ENCODE results near the gene AGK.

DNA sequence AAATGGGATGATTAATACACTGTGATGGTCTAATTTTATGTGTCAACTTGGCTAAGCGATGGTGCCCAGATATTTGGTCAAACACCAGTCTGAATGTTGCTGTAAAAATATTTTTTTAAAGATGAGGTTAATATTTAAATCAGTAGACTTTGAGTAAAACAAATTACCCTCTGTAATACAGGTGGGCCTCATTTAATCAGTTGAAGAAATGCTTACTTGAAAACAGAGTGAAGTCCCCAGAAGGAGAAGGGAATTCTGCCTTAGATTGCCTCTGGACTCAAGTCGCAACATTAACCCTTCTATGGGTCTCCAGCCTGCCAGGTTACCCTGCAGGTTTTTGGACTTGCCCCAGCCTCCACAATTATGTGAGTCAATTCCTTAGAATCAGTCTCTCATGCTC lies 49.8 kb upstream of the AGK start:
- TF ChIP-seq, protein P1, sequence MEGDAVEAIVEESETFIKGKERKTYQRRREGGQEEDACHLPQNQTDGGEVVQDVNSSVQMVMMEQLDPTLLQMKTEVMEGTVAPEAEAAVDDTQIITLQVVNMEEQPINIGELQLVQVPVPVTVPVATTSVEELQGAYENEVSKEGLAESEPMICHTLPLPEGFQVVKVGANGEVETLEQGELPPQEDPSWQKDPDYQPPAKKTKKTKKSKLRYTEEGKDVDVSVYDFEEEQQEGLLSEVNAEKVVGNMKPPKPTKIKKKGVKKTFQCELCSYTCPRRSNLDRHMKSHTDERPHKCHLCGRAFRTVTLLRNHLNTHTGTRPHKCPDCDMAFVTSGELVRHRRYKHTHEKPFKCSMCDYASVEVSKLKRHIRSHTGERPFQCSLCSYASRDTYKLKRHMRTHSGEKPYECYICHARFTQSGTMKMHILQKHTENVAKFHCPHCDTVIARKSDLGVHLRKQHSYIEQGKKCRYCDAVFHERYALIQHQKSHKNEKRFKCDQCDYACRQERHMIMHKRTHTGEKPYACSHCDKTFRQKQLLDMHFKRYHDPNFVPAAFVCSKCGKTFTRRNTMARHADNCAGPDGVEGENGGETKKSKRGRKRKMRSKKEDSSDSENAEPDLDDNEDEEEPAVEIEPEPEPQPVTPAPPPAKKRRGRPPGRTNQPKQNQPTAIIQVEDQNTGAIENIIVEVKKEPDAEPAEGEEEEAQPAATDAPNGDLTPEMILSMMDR (IDR thresholded peaks at IDR 0.05), result no peak
- TF ChIP-seq, protein P2, sequence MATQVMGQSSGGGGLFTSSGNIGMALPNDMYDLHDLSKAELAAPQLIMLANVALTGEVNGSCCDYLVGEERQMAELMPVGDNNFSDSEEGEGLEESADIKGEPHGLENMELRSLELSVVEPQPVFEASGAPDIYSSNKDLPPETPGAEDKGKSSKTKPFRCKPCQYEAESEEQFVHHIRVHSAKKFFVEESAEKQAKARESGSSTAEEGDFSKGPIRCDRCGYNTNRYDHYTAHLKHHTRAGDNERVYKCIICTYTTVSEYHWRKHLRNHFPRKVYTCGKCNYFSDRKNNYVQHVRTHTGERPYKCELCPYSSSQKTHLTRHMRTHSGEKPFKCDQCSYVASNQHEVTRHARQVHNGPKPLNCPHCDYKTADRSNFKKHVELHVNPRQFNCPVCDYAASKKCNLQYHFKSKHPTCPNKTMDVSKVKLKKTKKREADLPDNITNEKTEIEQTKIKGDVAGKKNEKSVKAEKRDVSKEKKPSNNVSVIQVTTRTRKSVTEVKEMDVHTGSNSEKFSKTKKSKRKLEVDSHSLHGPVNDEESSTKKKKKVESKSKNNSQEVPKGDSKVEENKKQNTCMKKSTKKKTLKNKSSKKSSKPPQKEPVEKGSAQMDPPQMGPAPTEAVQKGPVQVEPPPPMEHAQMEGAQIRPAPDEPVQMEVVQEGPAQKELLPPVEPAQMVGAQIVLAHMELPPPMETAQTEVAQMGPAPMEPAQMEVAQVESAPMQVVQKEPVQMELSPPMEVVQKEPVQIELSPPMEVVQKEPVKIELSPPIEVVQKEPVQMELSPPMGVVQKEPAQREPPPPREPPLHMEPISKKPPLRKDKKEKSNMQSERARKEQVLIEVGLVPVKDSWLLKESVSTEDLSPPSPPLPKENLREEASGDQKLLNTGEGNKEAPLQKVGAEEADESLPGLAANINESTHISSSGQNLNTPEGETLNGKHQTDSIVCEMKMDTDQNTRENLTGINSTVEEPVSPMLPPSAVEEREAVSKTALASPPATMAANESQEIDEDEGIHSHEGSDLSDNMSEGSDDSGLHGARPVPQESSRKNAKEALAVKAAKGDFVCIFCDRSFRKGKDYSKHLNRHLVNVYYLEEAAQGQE (IDR thresholded peaks at IDR 0.05; ENCODE audit: insufficient read depth in 1 of 2, low read depth in 2 of 2, low read length in 1 of 2), result no peak

Measured in Panc1 (cell line).